Loucy (cell line): Measurements from ENCODE around the gene LTB4R2.

ENCODE experiments used
- H2AFZ ChIP-seq: fragments of 200-600 bp; sonication (generic); 2 replicates; pipeline ENCODE4 v1.6.0; 2016; ENCODE audit warnings: antibody characterized with exemption, mild to moderate bottlenecking, low read length, moderate library complexity
- H3F3A ChIP-seq: fragments of 200-600 bp; 2 replicates; pipeline ENCODE4 v1.6.0; 2016; ENCODE audit warnings: antibody characterized with exemption, low read depth, mild to moderate bottlenecking
- H3K27me3 ChIP-seq: fragments of 200-600 bp; sonication (generic); 2 replicates; pipeline ENCODE4 v1.6.1; 2014; ENCODE audit warnings: low read length, mild to moderate bottlenecking; ENCODE audit not compliant: insufficient read depth, poor library complexity, severe bottlenecking
- H3K36me3 ChIP-seq: fragments of 200-600 bp; sonication (generic); 2 replicates; pipeline ENCODE4 v1.6.1; 2016; ENCODE audit warnings: low read length; ENCODE audit not compliant: insufficient read depth
- H3K4me1 ChIP-seq: fragments of 200-600 bp; sonication (generic); 2 replicates; pipeline ENCODE4 v1.5.1; 2014; ENCODE audit warnings: low read length, mild to moderate bottlenecking; ENCODE audit not compliant: insufficient read depth, poor library complexity, severe bottlenecking
- H3K4me2 ChIP-seq: fragments of 200-600 bp; sonication (generic); 2 replicates; pipeline ENCODE4 v1.6.0; 2014; ENCODE audit warnings: antibody characterized with exemption, low read length, low read depth, mild to moderate bottlenecking; ENCODE audit not compliant: poor library complexity, severe bottlenecking
- H3K4me3 ChIP-seq: fragments of 200-600 bp; sonication (generic); 2 replicates; pipeline ENCODE4 v1.5.1; 2014; ENCODE audit warnings: low read length, mild to moderate bottlenecking, mixed read lengths; ENCODE audit not compliant: poor library complexity, severe bottlenecking
- H3K79me2 ChIP-seq: fragments of 200-600 bp; sonication (generic); 2 replicates; pipeline ENCODE4 v1.6.1; 2014; ENCODE audit warnings: low read length; ENCODE audit not compliant: insufficient read depth
- H3K9ac ChIP-seq: fragments of 200-600 bp; sonication (generic); 2 replicates; pipeline ENCODE4 v1.6.0; 2014; ENCODE audit warnings: mild to moderate bottlenecking, low read depth, low read length, moderate library complexity; ENCODE audit not compliant: poor library complexity, severe bottlenecking
- H3K9me2 ChIP-seq: fragments of 200-600 bp; sonication (generic); replicated peaks from 2 replicates; pipeline ENCODE4 v1.6.1; 2016; ENCODE audit warnings: low read depth, low read length, mixed read lengths
- H3K9me3 ChIP-seq: fragments of 200-600 bp; sonication (generic); 2 replicates; pipeline ENCODE4 v1.6.1; 2014; ENCODE audit warnings: mild to moderate bottlenecking, antibody characterized with exemption, low read length, low read depth; ENCODE audit not compliant: insufficient read depth
- H4K20me1 ChIP-seq: fragments of 200-600 bp; sonication (generic); 2 replicates; pipeline ENCODE4 v1.6.0; 2014; ENCODE audit warnings: antibody characterized with exemption, low read length, mild to moderate bottlenecking; ENCODE audit not compliant: insufficient read depth, poor library complexity, severe bottlenecking
- CTCF ChIP-seq: fragments of 200-600 bp; sonication (generic); conservative IDR thresholded peaks from 2 replicates; pipeline ENCODE4 v1.5.1; 2014; ENCODE audit warnings: mild to moderate bottlenecking, antibody characterized with exemption, low read length
- EZH2phosphoT487 ChIP-seq: fragments of 200-600 bp; IDR thresholded peaks from 2 replicates; pipeline ENCODE4 v1.6.1; 2018; ENCODE audit warnings: antibody characterized with exemption, mild to moderate bottlenecking, moderate library complexity, borderline replicate concordance

The LTB4R2 gene

GRCh38 chr14:24337144-24337823, 27.3 kb downstream of the LTB4R2 start:
- no peaks in the 10 kb centered on the region for H3K27me3 ChIP-seq
- H3K79me2 ChIP-seq = peaks cover 6% of the 10 kb centered on the region; the same call in 1 of the 2 replicates
- no peaks in the 10 kb centered on the region for H3K36me3 ChIP-seq
- no peaks in the 10 kb centered on the region for H4K20me1 ChIP-seq
- H3K4me3 ChIP-seq = no peak overlapping the region
- TF ChIP-seq CTCF (no peak), EZH2phosphoT487 (no peak)
- peak overlapping the region; percentile 77 for H3K9ac ChIP-seq
- no peak overlapping the region for H2AFZ ChIP-seq
- no peaks in the 10 kb centered on the region for H3K9me2 ChIP-seq
- H3F3A ChIP-seq = no peaks in the 10 kb centered on the region
- no peaks in the 10 kb centered on the region for H3K9me3 ChIP-seq
- peaks cover 50% of the 10 kb centered on the region for H3K4me1 ChIP-seq
- peak overlapping the region; percentile 72 for H3K4me2 ChIP-seq

GRCh38 chr14:24337824-24338175, 27.9 kb downstream of the LTB4R2 start:
- Histone ChIP-seq H3K27me3 (no peaks in the 10 kb centered on the region), H4K20me1 (no peaks in the 10 kb centered on the region), H3K4me3 (no peak overlapping the region)

DNA sequence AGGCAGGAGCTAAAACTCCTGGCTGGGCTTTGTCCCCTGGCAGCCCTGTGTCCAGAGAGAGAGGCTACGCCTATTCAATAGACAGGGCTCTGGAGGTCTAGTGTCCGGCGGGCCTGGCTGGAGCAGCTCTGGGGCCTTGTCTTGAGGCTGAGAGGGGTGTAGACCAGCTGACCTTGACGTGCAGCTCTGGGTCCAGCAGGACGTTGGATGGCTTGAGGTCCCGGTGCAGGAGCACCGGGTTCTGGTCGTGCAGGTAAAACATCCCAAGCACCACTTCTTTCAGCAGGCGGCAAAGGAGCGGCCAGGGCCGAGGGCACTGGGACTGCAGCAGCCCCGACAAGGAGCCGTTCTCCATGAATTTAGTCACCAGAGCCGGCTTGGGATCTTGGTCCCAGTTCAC, 28.9 kb downstream of the LTB4R2 start:
- peak overlapping the region; percentile 77 for H3K9ac ChIP-seq
- no peaks in the 10 kb centered on the region for H3K36me3 ChIP-seq
- peaks cover 46% of the 10 kb centered on the region for H3K4me1 ChIP-seq
- no peaks in the 10 kb centered on the region for H3K27me3 ChIP-seq
- no peaks in the 10 kb centered on the region for H3F3A ChIP-seq
- no peaks in the 10 kb centered on the region for H3K9me3 ChIP-seq
- H2AFZ ChIP-seq = no peak overlapping the region
- TF ChIP-seq CTCF = no peak
- TF ChIP-seq EZH2phosphoT487 = no peak
- H4K20me1 ChIP-seq = no peaks in the 10 kb centered on the region
- H3K4me2 ChIP-seq = peak overlapping the region; percentile 72
- no peaks in the 10 kb centered on the region for H3K9me2 ChIP-seq
- H3K4me3 ChIP-seq = peak overlapping the region; percentile 77
- H3K79me2 ChIP-seq = peaks cover 6% of the 10 kb centered on the region; the same call in 1 of the 2 replicates

More at GRCh38 chr14:24337824-24338175, 27.9 kb downstream of the LTB4R2 start:
- Histone ChIP-seq H3K9ac (peak overlapping the region; percentile 77), H3K4me2 (peak overlapping the region; percentile 72), H3K36me3 (no peaks in the 10 kb centered on the region), H3K9me2 (no peaks in the 10 kb centered on the region), H3K4me1 (peaks cover 48% of the 10 kb centered on the region), H3K79me2 (peaks cover 6% of the 10 kb centered on the region; the same call in 1 of the 2 replicates), H3F3A (no peaks in the 10 kb centered on the region), H2AFZ (no peak overlapping the region), H3K9me3 (no peaks in the 10 kb centered on the region)
- TF ChIP-seq EZH2phosphoT487 (no peak), CTCF (no peak)
